GM10266 (cell line): ENCODE results near the gene CROCC.

Experiments
- DNase-seq: peaks from one replicate; pipeline ENCODE4 v3.0.0; 2012; ENCODE audit errors: extremely low spot score
- TF ChIP-seq, protein P1 (sequence below): IDR thresholded peaks from 2 replicates; pipeline ENCODE4 v1.5.1; 2012; ENCODE audit warnings: mild to moderate bottlenecking, low read depth; ENCODE audit not compliant: control insufficient read depth, insufficient read depth; ENCODE audit errors: missing control alignments

Gene CROCC

DNA sequence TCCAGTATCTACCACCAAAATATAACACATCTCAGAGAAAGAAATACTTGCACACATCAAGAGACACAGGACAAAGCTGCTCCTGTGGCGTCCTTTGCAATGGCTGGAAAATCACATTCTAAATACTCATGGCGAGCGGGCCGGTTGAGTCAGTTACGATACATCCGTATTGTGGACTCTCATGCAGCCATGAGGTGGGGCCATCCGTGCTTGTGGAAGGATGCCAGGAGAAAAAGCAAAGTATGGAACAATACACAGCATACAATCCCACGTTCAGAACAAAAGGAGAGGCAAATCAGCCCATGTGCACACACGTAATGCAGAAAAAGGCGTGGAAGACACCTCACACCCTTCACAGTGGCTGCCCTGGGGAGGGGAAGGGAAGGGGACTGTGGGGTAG lies 76.9 kb downstream of the CROCC start:
- TF ChIP-seq, protein P1, sequence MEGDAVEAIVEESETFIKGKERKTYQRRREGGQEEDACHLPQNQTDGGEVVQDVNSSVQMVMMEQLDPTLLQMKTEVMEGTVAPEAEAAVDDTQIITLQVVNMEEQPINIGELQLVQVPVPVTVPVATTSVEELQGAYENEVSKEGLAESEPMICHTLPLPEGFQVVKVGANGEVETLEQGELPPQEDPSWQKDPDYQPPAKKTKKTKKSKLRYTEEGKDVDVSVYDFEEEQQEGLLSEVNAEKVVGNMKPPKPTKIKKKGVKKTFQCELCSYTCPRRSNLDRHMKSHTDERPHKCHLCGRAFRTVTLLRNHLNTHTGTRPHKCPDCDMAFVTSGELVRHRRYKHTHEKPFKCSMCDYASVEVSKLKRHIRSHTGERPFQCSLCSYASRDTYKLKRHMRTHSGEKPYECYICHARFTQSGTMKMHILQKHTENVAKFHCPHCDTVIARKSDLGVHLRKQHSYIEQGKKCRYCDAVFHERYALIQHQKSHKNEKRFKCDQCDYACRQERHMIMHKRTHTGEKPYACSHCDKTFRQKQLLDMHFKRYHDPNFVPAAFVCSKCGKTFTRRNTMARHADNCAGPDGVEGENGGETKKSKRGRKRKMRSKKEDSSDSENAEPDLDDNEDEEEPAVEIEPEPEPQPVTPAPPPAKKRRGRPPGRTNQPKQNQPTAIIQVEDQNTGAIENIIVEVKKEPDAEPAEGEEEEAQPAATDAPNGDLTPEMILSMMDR = no peak

DNA sequence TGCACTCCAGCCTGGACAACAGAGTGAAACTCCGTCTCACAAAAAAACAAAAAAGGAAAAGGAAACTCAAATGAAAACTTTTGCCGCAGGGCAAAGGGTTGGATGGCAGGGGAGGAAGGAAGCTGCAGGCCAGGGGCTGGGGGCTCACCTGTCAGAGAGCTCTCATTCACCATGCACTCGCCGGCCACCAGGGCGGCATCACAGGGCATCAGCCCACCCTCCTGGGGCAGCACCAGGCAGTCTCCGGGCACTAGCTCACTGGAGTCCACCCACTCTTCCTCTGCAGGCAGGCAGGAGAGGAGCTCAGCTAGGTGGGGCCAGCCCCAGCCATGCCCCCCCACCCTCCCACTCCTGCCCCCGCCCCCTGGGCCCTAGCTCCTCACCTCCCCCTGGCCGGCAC lies 78.1 kb downstream of the CROCC start:
- TF ChIP-seq, protein P1 = no peak
- DNase-seq = no peak

More for the DNA sequence above, 76.9 kb downstream of the CROCC start:
- no peak for DNase-seq

DNA sequence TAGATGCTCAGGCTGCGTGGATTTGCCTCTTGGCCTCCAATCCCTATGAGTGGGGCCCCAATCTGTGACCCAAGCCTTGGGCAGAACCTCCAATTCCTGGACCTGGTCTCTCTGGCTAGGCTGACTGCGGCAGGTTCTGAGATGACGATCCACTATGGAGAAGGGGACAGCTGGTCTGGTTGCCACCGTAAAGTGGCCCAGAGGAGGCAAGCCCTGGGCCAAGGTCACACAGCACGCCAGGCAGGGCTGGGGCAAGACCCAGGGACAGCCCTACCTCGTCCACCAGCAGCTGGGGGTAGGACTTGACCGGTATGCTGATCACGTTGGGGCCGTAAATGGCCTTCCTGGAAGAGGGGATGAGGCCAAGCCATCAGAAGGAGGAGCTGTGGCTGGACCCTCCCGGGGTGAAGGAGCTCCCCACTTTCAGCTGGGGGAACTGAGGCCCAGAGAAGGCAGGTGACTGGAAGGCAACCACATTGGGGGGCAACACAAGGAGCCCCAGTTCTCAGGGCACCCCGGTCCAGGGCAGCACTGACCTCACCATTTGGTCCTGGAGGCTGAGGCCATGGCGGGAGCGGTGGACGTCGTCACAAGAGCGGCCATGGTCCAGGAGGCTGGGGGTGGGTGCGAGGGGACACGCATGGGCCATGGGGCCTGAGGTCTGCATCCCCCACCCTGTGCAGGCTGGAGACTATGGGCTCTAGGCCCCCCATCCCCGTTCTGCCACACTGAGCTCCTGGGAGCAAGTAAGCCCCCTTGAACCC lies 80.2 kb downstream of the CROCC start:
- TF ChIP-seq, protein P1 = no peak
- no peak for DNase-seq

DNA sequence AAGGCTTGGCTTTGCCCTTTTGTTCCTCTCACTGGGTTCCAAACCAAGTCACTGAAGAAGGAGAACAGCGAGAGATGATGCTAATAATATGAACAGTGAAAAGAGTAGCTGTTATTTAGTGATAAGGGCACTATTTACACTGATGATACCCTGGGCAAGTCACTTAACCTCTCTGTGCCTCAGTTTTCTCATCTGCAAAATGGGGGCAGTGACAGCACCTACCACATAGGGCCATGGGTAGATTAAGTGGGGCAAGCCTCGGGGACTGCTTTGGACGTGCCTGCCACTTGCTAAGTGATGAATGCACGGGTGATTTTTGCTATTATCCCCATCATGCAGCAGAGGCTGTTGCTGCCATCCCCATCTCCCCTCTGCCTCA lies 80.8 kb downstream of the CROCC start:
- DNase-seq = no peak
- TF ChIP-seq, protein P1 = no peak

DNA sequence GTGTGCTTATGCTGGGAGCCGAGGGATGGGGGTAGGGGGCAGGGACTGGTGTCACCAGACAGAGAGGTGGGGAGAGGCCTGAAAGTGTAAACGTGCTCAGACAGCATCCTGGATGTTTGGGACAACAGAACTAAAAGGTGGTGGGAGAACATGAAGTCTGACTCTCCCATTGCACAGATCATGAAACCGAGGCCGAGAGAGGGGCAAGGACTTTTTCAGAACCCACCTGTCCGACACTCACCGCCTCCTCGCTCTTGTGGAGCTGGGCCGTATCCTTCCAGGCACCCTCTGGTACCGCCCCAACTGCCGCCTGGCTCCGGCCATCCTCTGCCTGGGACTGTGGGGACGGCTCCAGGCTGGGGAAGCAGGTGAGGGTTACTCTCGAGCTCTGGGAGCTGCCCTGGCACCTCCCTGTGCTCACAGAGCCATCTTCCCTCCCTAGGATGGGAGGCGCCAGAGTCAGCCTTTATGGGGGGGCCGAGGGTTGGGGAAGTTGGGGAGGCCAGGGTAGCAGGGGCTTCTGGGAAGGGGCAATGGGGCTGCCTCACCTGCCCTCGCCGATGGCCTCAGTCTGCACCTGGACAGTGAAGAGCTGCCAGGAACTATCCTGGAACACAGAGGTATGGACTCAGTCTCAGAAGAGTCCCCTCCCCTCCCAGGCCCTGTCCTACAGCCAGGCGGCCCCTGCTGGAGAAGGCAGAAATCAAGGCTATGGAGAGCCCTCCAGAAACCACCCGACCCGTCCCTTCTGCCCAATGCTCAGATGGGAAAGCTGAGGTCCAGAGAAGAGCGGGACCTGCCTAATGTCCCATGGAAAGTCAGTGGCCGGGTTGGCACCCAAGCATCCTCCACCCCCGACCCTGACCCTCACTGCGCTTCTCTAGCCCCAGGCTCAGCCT lies 83.0 kb downstream of the CROCC start:
- TF ChIP-seq, protein P1 = no peak
- DNase-seq = no peak

DNA sequence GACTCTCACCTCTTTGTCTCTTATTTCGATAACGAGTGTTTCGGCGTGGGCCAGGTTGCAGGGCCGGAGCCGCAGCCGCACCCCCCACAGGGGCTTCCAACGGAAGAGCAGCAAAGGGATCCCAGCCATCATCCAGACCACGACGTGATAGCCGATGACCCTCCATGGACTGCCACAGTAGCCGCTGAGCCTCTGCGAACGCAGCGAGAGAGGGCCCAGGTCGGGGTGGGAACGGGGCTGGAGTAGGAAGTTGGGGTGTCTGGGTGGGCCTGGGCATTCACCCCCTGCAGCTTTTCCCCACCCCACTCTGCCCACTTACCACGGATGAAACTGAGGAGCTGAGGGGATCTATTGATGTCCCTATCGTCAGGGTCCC lies 83.6 kb downstream of the CROCC start:
- TF ChIP-seq, protein P1 = no peak
- no peak for DNase-seq

DNA sequence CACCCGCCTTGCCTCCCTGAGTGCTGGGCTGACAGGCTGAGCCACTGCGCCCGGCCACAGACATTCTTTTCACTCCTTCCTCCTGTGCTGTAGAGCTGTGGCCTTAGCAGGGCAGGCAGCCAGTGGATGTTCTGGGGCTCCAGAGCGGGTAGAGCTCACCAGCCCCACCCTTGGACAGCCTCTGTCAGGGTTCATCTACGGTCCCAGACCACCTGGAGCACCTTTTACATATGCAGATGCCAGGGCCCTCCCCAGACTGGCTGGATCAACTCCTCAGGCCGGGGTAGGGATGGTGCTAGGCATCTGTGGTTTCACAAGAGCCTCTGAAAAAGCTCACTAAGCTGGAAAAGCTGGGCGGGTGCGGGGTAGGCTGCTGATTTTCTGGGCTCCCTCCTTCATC lies 85.4 kb downstream of the CROCC start:
- no peak for DNase-seq
- TF ChIP-seq, protein P1 = no peak
